Stimulated activated CD4-positive, alpha-beta T cell treated with anti-CD3 and anti-CD28 coated beads, Interleukin-2, amount 100 ng/mL, for 48 hours (primary cell): ENCODE data around the gene SLC12A2.

Experiments used
- DNase-seq, 2 donors: peaks; one replicate each; pipeline ENCODE4 v3.0.0-alpha.2; 2020

The SLC12A2 gene

DNA sequence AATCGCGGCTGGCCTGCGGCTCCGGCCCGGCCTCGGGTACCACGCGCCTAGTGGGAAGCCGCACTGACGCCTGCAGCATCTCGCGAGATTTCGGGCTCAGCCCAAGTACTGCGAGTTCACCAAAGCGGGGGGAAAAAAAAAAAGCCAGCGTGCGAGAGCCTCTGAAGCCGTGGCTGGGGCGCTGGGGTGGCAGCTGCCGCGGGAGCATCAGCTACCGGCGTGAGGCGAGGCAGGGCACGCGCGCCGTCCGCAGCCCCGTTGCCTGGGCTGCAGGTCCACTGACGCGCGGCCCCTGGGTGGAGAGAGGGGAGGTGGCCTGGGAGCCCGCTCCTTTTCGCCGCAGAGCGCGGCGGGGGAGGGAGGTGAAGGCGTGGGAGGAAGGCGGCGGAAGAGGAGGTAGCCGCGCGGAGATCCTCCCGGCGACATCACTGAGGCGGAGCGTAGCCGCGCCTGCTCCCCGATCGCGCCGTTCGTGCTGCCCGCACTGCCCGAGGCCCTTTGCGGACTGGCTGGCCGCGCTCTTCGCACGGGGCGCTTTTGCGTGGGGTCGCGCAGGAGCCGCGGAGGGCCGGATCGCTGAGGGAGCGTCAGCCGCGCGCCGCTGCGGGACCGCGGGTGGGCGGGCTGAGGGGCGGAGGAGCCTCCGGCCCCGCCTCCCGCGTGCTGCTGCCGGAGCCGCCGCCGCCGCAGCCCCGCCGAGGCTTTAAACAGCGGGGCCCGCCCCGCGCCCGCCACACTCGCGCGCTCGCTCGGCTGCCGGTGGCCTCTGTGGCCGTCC lies at the start of gene SLC12A2:
TSS of gene SLC12A2 (plus strand) at position 734 of the 778 bp plus-strand sequence. CDS start 189 bp downstream, outside the sequence.
- peak; percentile 76 to 77 for DNase-seq

DNA sequence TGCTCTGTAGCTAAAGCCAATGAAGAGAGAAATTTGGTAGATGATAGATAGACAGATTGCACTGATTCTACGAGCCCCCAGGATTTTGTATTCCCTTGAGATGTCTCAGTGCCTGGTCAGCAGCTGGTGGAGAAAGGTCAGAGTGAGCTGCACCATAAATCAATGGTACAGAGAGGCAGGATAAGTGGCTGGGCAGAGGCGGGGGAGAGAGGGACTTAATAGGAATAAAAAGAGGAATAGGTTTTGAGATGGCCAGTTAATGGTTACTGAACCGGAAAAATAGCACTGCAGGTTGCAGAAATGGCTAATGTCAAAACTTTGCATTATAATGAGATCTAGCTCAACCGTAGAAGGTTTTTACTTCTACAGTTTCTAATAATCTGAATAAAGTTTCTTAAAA lies 47.9 kb upstream of the SLC12A2 start:
- DNase-seq: no peak

DNA sequence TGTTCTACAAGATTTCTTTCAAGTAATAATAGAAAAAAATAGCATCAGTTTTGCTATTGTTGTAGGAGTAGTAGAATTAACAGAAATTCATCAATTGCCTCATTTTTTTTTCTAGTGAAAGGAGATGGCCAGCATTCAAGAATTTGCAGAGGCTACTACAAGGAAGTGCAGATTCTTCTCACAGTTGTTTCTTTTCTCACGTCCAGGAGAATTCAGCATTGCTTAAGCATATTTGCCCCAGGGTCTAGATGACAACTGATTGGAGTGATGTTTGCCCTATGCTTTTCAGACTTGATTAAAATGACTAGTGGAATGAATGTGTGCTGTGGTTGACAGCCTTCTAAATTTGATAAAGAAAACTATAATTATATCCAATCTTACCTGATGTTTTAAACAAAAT lies 46.6 kb upstream of the SLC12A2 start:
- no peak for DNase-seq

DNA sequence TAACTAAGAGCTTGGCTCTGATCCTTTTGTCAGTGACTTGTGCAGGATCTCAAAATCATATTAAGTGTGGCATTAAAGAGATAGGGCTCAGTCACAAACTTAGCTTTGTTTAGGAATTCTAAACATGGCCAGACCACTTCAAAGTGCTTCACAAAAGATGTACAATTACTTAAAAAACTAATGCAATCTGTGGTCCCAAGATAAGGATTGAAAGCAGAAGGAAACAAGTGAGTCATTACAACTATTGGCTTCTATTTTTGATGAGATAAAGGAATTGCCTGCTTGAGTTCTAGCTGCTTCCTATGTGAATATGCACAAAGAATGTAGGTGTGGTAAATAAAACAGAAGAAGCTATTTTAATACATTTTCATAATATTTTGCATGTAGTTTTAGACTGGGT lies 44.9 kb upstream of the SLC12A2 start:
- DNase-seq: no peak

DNA sequence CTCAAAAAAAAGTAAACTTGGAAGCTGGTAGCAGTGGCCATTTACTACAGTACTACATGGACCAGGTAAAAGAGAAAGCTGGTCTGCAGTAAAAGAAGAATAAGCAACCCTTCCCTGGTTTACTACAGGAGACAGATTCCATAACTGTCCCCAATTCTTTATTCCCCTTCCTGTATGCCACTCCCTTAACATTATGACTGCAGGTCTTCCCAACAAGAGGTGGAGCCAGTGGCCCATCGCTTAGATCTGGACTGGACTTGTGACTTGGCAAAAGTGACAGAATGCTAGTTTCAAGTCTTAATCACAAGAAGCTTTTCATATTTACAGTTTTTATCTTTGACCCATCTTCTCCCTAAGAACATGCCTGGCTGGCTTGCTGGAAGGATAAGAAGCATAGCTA lies 42.6 kb upstream of the SLC12A2 start:
- no peak for DNase-seq

DNA sequence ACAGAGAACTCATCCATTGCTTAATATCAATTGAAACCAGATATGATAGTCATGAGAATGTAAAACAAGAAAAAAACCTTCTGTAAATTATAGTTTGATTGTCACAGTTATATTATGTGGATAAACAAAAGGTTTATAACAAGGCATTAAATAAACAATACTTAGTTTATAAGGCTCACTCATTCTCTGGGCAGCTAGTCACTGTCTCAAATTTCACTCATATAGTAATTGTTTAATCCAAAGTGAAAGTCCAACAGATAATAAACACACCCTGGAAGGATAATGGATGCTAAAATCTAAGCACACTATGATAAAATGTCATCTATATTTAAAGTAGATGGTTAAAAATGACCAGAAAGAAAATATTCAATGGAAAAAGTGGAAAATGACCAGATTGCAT lies 30.8 kb upstream of the SLC12A2 start:
- DNase-seq: no peak

DNA sequence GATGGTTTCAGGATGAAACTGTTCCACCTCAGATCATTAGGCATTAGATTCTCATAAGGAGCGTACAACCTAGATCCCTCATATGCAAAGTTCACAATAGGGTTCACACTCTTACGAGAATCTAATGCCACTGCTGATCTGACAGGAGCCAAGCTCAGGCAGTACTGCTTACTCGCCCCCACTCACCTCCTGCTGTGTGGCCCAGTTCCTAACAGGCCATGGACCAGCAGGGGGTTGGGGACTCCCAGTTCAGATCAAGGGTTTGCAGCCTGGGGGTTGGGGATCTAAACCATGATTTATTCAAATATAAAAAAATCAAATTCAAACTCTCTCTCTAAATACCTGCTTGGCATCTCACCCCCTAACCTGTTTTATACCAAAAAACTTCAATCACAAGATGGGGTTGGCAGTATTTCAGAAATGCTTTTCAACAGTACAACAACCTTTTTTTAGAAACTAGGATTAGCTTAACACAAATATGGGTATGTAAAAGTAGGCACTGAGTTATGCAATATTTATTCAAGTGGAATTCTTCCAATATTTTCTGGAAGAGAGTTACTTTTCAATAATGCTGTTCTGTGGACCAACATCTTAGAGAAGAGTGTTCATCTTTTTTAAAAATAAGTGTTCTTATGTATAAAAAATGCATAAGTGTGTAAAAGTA lies 30.1 kb upstream of the SLC12A2 start:
- DNase-seq: no peak

DNA sequence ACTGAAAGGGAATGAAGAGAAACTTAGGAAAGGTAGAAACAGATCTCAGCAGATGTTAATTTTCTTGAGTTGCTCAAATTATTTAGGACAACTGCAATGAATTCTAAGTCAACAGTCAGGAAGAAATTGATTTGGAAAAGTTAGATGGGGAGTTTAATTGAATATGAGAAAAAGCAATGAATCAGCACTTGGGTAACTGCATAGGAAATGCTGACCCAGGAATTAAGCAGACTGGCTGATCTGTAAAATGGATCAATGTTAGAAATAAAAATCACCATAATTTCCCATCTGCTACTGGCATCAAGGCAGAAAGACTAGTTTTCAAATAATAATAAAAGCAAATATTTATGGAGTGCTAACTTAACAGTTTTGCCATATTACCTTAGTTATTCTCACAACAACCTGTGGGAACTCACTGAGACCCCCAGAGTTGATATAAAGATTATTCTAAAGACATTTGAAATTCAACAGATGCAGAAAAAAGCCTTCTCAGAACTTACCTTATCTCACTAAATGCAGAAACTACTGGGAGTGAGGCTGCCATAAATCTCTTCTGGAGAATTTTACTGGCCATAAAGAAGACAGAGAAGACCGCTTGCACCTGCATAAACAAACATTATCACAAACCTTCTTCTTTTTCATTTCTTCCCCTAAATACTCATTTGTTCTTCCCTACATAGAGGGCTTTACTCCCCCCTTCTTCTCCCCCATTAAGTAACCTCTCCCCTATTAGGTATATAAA lies 22.8 kb upstream of the SLC12A2 start:
- no peak for DNase-seq

DNA sequence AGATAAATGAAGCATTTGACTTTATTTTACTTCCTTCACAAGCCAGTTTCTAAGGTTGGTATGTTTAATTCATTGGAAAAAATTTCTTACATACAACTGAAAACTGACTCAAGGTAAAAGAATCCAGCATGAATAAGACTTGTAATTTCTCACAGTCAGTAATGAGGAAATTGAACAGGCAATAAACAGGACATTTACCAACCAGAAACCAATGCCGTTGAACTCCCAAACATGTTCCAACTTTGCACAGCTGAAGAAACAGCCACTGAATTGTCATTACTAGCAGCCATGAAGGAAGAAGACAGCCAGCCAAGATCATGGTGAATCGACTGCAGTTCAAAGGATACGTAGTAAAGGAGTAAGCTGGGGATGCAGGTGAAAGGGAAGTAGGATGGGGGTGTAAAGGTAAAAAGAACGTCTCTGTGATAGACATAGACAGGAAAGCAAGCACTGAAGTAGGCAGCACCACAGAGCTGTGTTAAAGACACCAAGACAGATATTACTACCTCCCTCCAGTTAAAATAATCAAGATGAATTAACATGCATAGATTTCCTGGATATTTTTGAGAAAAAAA lies 21.3 kb upstream of the SLC12A2 start:
- no peak for DNase-seq

DNA sequence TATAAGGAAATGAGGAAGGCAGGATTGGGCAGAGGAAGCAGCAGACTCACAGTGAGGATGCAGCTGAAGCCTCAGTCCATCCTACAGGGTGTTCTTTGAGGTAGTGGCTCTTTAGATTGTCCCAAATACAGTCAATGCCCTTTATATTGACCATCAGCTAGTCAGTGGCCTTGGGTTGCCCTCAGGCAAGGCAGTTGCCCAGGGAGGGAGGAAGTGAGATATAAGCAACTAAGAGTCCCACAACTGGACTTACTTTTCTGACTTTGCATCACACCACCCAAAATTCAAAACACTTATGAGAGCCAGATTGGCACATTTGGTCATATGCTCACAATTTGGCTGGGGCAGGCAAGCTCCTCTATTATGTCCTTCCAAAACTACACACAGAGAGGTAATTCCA lies 9.4 kb upstream of the SLC12A2 start:
- DNase-seq: no peak

DNA sequence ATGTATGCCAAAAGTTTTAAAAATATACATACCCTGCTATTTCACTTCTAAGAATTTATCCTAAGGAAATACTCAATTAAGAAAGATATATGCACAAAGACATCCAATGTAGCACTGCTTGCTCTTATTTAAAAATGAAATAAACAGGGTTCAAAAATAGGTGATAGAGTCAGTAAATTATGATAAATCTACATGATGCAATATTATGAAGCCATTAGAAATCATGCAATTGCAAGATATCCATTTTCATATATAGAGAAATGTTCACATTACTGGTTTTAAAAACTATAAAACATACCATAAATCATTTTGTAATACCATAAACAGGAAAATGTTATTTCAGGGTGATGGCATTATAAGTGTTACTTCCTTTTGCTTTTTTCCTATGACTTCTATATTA lies 8.6 kb upstream of the SLC12A2 start:
- DNase-seq: no peak

DNA sequence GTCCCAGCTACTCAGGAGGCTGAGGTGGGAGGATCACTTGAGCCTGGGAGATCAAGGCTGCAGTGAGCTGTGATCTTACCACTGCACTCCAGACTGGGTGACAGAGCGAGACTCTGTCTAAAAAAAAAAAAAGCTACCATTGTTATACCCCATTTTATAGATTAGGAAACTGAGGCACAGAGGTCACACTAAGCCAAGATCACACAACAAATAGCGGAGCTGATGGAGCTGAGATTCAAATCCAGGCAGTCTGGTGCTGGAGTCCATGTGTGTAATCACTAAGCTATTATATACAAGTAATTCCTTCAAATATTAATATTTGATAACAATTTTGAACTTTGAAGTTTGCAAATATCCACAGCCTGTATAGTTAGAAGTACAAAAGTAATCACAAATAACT lies 6.0 kb upstream of the SLC12A2 start:
- no peak for DNase-seq

DNA sequence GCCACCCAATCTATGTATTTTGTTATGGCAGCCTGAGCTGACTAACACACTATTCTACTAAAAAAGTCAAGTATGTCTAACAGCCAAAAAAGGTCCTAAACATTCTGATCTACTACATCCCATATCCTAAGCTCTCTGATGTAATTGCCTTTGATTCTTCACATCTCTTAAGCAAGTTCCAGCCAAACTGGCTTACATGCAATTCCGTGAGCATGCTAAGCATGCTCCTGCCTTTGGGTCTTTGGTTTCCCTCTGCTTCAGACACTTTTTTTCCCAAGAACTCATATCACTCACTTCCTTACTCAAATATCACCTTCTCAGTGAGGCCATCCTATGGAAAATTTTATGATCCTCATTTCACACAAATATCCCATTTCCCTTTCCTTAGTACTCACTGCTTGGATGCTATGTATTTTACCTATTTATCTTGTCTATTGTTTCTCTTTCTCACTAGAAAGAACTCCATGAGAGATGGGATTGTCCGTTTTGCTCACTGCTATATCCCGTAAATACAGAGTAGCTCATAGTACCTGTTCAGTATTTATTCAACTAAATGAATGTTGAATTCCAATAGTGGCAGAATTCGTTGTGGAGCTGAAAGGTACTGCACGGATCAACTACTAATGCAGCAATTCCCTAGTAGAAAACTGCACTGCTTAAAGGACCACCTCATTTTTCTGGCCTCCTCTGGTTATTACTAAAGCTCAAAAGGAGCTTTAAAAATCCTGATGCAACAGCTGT lies 2.3 kb upstream of the SLC12A2 start:
- DNase-seq: no peak

DNA sequence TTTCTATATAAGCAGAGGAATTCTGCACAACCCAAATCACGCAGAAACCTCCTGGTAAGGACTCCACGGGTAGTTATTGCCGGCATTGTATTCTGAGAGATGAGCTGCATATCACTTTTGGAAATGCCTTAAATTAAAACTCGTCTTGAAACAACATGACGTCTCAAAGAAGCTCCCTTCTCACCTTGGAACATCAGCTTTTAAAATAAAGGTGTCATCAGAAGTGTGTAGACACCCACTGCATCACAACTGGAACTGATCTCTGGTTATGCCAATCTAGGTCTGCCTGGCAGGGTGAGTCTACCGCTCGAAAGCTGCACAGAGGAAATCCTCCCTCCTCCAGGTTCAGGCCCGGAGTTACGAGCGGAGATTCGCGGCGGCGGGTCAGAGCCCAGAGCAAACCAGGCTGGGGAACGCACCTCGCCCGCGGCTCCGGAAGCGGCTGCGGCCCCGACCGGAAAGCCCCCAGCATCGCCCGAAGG lies 974 bp upstream of the SLC12A2 start:
- DNase-seq: peak in 1 of 2 donors; percentile 2

DNA sequence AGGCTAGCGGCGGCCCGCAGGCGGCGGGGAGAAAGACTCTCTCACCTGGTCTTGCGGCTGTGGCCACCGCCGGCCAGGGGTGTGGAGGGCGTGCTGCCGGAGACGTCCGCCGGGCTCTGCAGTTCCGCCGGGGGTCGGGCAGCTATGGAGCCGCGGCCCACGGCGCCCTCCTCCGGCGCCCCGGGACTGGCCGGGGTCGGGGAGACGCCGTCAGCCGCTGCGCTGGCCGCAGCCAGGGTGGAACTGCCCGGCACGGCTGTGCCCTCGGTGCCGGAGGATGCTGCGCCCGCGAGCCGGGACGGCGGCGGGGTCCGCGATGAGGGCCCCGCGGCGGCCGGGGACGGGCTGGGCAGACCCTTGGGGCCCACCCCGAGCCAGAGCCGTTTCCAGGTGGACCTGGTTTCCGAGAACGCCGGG lies 253 bp downstream of the SLC12A2 start:
- peak in 1 of 2 donors; percentile 13 for DNase-seq

DNA sequence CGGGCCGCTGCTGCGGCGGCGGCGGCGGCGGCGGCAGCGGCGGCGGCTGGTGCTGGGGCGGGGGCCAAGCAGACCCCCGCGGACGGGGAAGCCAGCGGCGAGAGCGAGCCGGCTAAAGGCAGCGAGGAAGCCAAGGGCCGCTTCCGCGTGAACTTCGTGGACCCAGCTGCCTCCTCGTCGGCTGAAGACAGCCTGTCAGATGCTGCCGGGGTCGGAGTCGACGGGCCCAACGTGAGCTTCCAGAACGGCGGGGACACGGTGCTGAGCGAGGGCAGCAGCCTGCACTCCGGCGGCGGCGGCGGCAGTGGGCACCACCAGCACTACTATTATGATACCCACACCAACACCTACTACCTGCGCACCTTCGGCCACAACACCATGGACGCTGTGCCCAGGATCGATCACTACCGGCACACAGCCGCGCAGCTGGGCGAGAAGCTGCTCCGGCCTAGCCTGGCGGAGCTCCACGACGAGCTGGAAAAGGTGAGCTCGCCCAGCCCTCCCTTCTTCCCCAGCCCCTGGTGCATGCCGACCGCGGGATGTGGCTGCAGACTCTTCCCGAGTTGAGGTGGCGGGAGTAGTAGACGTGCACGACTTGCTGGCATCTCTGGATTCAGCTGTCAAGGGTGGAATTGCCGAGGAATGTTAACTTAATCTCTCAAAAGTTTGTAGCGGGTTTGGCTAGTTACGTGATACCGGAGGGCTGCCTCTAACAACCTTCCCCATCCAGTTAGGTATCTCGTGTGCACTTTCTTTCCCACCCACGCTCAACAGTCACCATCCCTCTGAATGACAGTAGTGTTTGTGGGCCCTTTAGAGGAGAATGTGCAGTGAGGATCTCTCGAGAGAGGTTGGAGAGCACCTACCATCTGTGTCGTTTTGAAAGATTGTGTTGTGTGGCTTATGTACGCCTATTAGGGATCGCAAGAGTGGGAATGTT lies 932 bp downstream of the SLC12A2 start:
- peak; percentile 26 to 32 for DNase-seq

DNA sequence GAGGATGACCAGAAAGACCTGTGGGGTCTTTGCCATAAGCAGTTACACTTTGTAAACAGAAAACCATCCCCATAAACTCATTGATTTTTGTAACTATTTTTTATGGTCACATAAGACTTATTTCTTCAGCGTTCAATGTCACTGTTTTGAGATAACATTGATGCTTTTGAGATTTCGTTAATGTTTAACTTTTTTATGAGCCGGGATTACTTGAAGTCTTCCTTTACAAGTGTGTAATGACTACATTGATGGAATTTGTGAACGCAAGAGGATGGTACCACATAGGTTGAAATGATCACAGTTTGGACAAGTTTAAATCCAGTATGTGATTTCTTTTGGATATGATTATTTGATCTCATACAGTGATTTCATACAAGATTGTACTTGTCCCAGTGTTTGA lies 1.8 kb downstream of the SLC12A2 start:
- no peak for DNase-seq

DNA sequence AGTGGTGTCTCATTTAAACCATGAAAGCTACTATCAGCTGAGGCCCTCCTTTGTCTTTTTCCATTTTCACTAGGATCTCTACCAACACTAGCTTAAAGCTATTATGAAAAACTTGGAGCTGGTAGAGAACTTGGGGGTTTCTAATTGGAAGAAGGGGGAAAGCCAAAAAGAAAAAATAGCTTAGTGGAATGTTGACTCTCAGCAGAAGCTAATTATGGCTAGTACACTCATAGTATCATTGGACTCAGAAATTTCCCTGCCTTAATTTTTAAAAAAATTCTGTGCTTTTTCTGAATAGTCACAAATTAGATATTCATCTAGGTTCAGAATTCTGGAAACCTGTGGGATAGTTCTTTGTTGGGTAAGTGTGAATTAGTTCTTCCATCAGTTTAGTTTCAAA lies 8.0 kb downstream of the SLC12A2 start:
- DNase-seq: no peak

DNA sequence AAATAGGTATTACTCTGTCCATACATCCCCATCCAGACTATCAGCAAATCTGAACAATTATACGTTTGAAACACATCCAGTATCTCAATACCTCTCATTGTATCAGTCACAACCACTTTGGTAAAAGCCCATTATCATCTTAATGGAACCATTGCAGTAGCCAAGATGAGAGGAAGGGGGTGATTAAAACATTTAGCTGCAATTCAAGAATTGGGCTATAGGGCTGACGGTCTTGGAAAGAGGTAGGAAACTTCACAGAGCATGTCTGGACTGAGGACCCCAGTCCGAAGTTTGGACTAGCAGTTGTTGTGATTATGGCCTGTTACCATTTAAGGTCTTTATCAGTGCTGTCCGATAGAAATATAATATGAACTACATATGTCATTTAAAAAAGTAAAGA lies 8.6 kb downstream of the SLC12A2 start:
- DNase-seq: no peak

DNA sequence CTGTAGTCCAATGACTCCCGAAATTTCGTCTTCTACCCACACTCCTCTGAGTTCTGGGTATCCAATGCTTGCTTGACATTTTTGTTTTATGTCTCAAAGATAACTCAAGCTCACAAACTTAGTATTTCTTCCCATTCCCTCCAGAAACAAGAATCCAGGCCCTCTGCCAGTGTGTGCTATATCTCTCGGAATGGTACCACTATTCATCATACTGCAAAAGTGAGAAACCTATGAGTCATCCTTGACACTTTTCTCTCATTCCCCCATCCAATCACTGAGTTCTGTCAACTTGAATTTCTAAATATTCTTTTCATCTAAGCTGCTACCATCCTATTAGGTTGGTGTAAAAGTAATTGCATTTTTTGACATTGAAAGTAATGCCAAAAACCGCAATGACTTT lies 9.8 kb downstream of the SLC12A2 start:
- DNase-seq: no peak

DNA sequence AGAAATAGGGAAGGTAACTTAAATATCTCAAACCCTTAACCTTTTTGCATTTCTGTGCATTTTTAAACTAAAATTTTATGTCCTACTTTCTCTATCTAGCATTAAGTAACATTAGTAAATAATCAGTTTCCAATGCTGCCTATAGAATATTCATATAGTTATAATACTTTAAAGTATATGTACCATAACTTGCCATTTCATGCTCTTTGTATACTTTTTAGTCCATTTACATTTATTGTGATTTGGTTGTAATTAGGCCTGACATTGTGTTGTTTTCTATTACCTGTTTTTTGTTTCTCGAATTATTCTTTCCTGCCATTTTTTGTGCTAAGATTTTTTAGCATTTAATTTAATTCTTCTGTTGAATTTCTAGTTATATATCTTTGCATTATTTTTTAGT lies 13.7 kb downstream of the SLC12A2 start:
- no peak for DNase-seq
